Right kidney (tissue), 1 donor: ENCODE measurements around the gene SLC39A11.
"Not testable (repeated sequence)": the region's sequence is repeated elsewhere in the genome, so short reads cannot be mapped to it uniquely, and the experiment has no call there.

Experiments used
- DNase-seq: peaks from one replicate; pipeline ENCODE4 v3.0.0-alpha.2; 2016

The SLC39A11 gene

GRCh38 chr17:72829883-72830282 lies 262.6 kb downstream of the SLC39A11 start:
- DNase-seq, result no peak

- DNase-seq, result no peak
Measured at GRCh38 chr17:72826602-72827001, 265.9 kb downstream of the SLC39A11 start.

DNA sequence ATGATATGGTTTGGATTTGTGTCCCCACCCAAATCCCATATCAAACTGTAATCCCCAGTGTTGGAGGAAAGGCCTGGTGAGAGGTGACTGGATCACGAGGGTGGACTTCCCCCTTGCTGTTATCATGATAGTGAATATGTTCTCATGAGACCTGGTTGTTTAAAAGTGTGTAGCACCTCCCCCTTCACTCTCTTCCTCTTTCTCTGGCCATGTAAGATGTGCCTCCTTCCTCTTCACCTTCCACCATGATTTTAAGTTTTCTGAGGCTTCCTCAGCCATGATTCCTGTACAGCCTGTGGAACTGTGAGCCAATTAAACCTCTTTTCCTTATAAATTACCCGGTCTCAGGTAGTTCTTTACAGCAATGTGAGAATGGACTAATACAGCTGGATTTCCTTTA lies 266.4 kb downstream of the SLC39A11 start:
- not testable (repeated sequence) for DNase-seq

DNA sequence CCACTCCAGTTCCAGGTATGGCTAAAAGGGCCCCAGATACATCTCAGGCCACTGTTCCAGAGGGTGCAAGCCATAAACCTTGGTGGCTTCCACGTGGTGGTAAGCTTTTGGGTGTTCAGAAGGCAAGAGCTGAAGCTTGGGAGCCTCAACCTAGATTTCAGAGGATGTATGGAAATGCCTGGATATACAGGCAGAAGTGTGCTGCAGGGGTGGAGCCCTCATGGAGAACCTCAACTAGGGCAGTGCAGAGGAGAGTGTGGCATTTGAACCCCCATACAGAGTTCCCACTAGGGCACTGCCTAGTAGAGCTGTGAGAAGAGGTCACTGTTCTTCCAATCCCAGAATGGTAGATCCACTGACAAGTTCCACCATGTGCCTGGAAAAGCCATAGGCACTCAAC lies 267.3 kb downstream of the SLC39A11 start:
- no peak for DNase-seq

- DNase-seq, result not testable (repeated sequence)
Measured at GRCh38 chr17:72824267-72824666, 268.2 kb downstream of the SLC39A11 start.

DNA sequence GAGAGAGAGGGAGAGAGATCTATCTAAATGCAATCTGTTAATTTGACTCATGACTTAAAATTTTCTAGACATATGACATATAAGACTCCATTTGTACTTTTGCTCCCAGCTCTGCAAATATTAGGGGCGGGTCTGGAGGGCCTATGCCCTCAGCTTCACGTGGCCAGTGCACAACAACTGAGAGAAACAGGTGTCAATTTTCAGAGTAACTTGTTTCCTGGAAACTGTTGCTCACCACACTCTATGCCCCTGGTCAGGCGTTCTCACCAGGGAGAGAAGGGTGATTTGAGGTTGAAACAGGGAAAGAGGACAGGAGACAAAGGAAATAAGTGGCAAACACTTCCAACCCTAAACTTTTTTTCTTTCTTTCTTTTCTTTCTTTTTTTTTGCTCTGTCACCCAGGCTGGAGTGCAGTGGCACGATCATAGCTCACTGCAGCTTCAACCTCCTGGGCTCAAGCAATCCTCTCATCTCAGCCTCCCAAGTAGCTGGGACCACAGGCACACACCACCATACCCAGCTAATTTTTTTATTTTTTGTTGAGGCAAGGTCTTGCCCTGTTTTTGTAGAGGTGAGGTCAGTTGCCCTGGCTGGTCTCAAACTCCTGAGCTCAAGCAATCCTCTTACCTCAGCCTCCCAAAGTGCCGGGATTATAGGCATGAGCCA lies 270.0 kb downstream of the SLC39A11 start:
- DNase-seq, result no peak

DNA sequence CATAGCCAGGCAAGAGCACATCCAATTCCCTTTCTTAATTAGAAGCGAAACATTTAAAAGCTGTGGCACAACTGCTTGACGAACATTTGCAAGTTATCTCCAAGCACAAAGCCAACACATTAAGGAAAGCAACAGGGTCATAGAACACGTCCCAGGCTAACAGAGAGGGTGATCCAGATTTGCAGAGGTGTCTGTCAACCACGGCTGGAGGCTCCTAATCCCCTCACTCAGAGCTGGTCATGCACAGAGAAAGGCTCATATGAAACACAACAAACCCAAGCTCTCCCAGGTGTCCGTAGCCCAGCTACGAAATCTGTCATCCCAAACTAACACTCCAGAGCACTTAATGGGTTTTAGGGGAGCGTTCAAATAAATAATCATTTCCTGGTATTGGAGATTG lies 276.1 kb downstream of the SLC39A11 start:
- no peak for DNase-seq

- DNase-seq, result no peak
Measured at GRCh38 chr17:72813481-72813880, 279.0 kb downstream of the SLC39A11 start.

GRCh38 chr17:72812823-72813222 lies 279.7 kb downstream of the SLC39A11 start:
- no peak for DNase-seq

- no peak for DNase-seq
Measured at GRCh38 chr17:72811976-72812687, 280.4 kb downstream of the SLC39A11 start.

DNA sequence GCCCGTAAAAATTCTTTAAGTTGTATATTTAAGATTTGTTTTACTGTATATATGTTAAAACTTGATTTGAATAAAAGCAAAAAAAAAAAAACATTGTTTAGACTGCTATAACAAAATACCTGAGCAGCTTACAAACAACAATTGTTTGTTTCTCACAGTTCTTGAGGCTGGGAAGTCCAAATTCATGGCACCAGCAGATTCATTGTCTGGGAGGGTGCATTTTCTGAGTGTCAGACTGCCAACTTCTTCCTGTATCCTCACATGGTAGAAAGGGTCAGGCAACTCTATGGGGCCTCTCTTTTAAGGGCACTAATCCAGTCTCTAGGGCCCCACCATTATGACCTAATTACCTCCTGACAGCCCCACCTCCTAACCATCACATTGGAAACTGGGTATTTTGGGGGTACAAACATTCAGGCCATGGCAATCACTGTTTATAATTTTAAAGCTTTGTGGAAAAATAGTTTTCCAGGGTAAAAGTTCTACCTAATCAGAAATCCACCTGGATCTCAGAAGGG lies 281.4 kb downstream of the SLC39A11 start:
- no peak for DNase-seq

DNA sequence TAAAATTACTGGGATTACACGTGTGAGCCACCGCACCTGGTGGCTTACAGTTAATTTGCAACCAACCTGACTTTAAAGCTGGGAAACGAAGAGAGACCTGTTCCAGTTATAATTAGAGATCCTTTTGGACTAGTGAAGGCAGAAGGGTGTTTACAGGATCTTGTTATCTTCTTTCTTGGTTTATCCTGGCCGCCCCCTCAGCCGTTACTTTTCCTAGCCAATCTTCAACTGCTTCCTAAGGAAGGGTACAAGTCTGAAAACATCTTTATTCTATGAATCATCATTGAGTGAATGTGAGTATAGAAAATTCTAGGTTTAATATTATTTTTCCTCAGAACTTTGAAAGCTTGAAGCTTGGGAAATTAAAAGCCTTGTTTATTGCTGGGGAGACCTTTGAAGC lies 286.5 kb downstream of the SLC39A11 start:
- no peak for DNase-seq

DNA sequence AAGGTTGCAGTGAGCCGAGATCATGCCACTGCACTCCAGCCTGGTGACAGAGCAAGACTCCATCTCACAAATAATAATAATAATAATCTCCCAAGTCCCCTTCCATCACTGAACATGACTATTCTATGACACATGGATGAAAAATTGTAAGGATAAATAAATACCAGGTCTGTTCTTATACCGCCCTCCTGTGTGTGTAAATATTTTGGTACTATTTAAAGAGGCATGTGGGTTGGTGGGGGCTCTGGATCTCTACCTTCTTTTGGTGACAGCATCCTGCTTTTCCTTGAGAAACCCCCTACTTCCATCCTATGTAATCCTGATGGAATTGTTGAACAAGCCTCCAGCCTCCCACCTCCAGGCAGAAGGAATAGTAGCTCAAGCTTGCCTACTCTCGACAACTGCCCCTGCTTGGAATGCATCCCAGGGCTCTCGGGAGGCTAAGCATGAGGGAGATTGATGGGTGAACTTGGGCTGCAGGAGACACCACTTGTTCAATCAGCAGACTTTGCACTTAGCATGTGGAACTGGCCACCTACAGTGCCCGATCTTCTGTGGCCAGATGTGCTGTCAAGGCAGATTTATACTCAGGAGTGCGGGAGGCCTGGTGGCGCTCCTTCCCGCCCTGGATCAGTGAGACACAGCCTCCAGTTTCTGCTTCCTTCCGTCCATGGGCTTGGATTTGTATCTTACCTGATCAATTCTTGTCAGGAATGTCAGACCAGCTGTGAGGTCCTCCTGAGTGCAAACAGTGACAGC lies 287.4 kb downstream of the SLC39A11 start:
- DNase-seq, result no peak

DNA sequence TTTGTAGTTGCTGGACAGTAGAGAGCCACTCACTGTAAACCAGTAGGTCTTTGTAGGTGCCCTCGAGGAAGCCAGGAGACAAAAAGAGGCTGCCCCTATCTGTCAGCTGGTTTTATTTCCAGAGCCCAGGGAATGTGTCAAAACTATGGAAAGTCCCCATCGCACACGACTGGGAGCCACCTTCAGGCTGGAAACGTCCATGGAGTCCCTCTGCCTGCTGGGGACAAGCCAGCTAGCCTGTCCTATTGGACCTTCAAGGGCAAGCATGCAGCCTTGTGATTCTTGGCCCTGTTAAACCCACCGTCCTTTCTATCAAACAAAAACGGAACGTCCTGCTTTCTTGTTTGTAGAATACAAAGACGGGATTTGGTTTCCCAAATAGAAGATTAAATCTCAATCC lies 289.8 kb downstream of the SLC39A11 start:
- no peak for DNase-seq

DNA sequence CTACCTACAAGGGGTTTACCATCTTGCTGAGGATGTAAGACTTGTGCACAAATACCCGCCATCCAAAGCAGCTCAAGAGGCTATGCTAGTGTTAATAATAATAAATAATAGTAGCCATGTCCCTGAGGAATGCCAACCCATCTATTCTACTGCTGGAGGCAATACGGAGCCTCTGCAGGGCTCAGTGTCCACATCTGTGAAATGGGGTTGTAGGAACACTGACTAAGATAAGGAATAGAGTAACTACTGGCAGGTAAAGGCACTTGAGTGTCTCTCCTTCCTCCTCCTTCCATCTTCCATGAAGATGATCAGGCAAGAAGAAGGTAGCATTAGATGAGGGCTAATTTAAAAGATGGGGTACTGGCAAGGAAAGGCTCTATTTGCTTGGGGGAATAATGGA lies 295.3 kb downstream of the SLC39A11 start:
- no peak for DNase-seq

DNA sequence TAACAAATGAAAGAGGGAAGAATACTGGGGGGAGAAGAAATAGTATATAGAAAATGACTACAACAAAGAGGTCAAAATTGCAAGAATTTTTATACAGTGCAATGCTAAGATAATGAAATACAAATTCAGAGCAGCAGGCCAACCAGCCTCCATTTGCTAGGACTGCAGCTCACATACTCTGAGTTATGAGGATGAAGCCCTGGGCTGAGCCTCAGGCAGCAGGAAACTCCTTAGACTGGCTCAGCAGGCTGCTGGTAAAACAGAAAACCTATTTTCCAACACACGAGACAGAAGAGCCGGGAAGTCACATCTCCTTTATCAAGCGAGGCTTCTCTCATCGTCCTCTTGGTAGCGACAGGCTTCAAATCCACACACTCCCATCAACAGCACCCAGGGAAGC lies 296.5 kb downstream of the SLC39A11 start:
- DNase-seq, result no peak

- no peak for DNase-seq
Measured at GRCh38 chr17:72794152-72794551, 298.3 kb downstream of the SLC39A11 start.

GRCh38 chr17:72792771-72793170 lies 299.7 kb downstream of the SLC39A11 start:
- DNase-seq, result no peak

GRCh38 chr17:72790190-72790589 lies 302.3 kb downstream of the SLC39A11 start:
- DNase-seq, result no peak

GRCh38 chr17:72789711-72790110 lies 302.8 kb downstream of the SLC39A11 start:
- DNase-seq, result no peak

GRCh38 chr17:72788950-72789585 lies 303.4 kb downstream of the SLC39A11 start:
- DNase-seq, result no peak

DNA sequence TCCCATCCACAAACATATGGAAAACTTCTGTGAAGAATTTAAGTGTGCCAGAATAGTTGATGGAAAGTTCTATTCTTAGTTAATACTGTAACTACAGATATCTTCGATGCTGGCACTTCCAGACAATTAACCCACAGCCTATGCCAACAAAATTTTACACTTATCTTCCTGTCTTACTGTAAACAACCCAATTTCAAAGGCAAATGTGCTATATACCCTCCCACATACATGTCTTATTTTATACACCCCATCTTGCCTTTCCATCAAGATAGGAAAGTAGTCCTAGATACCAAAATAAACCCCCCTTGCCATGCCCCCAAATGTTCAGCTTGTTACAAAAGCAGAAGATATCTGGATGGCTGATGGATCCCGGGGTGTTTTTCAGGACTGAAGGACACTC lies 306.3 kb downstream of the SLC39A11 start:
- DNase-seq, result no peak
